ENCODE measurements around the gene ARHGAP22. TPM values are rescaled to one million over a fixed set of nuclear protein-coding genes. Genes with fewer than 3 reads are reported as not detected.

ARHGAP22 gene
- polyA plus RNA-seq, 4 donors = 0.97 to 1.9 (median 1.2) TPM

DNA sequence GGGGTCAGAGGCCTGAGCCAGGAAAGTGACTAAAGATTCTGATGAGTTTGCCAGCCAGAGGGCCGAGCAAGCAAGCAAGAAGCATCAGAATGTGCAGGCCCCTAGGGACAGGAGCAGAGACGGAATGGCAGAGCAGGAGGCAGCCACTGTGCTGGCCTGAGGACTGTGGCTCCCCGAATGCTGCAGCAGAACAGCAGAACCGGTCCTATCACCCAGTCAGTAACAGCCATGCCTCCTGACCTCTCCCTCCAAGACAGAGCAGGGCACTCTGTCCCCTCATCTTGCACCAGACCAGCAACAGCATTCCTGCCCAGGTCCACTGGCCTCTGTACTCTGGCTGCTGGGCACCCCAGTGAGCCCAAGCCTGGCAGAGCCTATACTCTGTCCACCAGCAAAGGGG is 85.9 kb downstream of the ARHGAP22 start:
- DNase-seq (ENCODE audit: low read depth in 4 of 4, low spot score in 3 of 4) = no peak

DNA sequence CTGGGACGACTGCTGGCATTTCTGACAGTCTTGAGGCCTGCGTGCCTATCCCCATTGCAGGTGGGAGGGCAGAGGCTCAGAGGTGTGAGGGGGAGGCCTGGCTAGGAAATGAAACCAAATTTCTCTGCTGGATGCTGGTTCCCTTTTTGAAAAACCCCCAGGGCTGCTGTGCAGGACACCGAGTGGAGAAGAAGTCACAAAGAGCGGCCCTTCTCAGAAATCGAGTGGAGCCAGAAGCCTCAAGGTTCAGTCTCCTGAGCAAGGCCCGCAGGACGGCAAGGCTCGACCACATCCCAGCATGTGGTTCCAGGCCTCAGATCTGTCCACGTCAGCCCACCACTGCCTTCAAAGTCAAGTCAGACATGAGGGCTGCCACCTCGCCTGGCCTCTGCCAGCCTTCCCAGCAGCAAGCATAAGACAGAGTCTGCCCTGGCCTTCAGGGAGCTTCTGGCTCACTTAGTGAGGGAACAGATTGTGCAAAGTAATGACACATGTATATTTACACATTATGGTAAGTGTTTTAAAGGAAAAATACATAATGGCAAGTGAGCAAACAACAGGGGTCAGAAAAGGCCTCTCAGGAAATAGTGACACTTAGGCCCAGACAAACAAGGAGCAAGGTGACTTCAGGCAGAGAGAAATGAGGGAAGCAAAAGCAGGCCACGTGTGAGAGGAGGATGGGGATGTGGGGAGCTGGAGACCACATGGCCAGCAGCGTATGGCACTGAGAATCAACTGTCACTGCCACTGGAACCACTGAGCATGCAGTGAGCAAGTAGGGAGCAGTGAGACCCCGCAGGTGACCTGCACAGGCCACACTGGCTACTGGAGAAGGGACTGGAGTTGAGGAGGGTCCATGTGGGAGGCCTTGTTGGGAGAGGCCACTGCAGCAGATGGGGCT is 86.7 kb downstream of the ARHGAP22 start:
- no peak for DNase-seq (ENCODE audit: low read depth in 4 of 4, low spot score in 3 of 4)

DNA sequence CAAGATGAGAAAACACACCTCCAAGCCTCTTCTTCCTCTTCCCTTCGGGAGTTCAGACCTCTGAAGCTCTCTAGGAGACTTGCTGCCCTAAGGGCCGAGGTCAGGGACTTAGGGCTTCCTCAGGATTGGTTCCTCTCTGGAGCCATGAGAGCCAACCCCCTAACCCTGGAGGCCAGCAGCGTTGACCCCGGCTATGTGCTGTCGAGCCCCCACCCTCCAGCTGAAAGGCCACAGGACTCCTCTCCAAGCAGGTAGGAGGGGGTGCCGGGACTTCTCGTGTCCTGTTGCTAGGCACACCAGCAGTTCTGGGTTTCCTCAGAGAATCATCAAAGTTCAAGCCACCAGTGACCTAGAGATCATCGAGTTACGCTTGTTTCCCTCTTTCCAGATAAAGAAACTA is 87.4 kb downstream of the ARHGAP22 start:
- no peak for DNase-seq (ENCODE audit: low read depth in 4 of 4, low spot score in 3 of 4)

DNA sequence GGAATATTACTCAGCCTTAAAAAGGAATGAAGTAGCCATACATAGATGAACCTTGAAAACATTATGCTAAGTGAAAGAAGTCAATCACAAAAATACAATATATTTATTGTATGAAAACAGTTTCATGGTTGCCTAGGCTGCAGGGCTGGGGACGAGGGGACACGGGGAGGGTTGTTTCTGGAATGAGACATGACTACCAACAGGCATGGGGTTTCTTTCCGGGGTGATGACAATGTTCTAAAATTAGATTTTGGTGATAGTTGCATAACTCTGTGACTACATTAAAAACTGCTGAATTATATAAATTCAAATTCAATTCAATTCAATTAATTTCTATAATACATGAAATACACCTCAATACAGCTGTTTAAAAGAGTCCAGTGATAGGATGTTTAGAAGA is 88.0 kb downstream of the ARHGAP22 start:
- no peak for DNase-seq (ENCODE audit: low read depth in 4 of 4, low spot score in 3 of 4)

DNA sequence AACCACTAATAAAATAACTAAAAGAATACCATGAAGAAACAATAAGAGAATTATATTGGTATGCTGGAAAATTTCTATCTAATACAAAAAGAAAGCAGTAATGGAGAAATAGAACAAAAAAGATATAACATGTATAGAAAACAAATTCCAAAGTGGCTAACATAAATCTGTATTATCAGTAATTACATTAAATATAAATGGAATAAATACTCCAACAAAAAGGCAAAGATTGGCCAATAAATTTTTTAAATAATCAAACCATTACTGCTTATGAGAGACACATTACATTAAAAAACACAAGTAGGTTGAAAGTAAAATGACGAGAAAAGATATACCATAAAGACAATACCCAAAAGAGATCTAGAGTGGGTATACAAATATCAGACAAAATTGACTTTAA is 90.0 kb downstream of the ARHGAP22 start:
- no peak for DNase-seq (ENCODE audit: low read depth in 4 of 4, low spot score in 3 of 4)

DNA sequence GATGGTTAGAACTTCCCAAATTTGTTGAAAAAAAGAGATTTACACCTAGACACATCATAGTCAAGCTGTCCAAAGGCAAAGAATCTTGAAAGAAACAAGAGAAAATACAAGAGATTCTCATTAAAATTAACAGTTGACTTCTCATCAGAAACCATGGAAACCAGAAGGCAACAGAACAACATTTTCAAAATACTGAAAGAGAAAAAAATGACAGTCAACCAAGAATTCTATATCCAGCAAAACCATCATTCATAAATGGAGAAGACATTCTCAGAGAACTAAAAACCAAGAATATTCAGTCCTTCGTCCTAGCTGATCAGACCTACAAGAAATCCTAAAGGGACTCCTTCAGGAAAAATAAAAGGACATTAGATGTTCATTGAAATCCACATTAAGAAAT is 90.6 kb downstream of the ARHGAP22 start:
- DNase-seq (ENCODE audit: low read depth in 4 of 4, low spot score in 3 of 4) = no peak

DNA sequence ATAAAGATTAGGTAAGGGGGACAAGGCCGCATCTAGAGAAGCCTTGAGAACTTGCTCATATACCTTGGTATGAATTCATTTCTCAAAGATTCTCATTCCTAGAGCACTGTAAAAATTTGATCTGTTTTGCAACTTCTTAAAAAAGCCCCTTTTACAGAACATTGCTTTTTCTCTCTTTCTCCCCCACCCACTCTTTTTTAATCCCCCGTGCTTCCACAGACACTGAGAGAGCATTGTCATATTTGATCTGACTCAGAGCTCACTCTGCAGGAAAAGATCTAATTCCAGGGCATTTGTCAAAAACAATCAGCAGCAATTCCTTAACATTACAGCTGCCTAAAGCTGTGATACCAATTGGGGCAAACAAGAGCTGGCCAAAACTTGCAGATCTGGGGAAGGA is 92.0 kb downstream of the ARHGAP22 start:
- DNase-seq (ENCODE audit: low read depth in 4 of 4, low spot score in 3 of 4) = no peak

DNA sequence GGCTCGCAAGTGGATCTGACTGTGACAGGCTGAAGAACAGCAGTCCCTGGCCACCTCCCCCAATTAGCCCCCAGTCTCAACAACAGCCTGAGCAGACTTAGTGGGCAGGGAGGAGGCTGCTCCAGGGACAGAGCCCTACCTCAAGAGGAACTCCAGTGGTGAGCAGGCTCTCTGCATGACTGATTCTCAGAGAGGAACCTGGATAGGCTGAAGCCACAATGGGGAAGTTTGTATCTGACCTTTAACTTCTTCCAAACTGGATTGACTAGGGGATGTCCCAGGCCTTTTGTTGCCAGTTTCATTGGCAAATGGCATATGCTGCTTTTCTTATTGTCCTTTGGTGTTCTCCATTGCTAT is 93.0 kb downstream of the ARHGAP22 start:
- DNase-seq (ENCODE audit: low read depth in 4 of 4, low spot score in 3 of 4) = no peak

DNA sequence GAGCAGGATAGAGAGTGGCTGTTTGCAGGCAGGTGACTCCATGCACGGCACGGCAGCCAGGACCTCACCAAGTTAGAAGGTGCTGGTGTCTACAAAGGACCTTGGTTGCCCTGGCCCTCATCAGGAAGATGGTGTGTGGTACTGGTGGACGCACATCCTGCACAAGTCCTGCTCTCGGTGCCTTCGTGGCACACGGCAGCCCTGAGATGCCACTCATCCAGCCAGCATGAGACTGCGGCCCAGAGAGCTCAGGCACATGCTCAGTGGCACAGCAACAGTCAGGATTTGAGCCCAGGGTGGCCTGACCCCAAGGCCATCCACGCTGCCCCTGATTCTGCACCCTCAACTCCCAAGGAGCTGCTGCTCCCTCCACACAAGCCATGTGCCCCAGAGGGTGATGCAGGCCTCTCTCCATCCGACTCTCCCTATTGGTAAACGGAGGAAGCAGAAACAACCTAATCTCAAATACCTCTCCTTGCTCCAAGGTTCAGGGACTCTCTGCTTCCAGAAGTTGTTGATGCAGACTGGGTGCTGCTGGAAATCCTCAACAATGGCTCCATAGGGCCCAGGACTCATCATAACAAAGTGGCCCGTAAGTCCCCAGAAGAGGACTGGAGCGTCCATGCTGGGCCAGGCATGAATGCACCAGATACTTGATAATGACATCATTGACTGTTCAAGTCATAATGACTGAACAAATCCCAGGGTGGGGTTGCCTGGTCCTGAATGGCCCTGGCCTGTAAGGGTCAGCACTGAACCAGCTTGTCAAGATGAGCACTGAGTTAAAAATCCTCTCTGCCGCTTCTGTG is 93.6 kb downstream of the ARHGAP22 start:
- DNase-seq (ENCODE audit: low read depth in 4 of 4, low spot score in 3 of 4) = no peak

DNA sequence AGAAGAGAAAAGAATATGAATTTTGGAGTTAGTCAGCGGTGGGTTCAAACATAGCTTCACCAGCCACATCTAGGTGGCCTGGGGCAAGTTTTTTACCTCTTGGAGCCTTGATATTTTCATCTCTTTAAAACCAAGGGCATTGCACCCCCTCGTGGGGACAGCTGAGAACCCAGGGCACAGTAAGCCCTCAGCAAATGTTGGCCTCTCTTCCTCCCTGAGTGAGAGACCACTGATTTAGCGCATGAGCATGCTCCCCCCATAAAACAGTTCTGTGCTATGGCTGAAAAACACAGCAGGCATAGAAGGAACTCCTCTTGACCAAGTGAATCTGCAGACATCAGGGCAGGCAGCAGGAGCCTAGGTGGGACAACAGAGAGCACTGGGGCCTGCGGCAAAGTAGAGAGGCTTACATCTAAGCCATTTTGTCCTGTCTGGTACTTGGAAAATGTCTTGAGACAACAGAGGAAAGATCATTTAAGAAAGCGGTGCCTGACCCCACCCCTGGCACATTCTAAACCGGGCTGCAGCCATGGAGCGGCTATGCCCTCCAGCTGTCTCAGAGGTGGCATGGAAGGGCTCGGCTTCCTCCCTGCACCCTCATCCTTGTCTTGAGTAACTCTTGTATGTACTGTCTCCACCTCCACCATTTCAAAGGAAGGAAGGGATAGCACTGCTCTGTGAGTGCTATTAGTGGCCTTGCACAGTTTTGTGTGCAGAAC is 94.7 kb downstream of the ARHGAP22 start:
- DNase-seq (ENCODE audit: low read depth in 4 of 4, low spot score in 3 of 4) = no peak

DNA sequence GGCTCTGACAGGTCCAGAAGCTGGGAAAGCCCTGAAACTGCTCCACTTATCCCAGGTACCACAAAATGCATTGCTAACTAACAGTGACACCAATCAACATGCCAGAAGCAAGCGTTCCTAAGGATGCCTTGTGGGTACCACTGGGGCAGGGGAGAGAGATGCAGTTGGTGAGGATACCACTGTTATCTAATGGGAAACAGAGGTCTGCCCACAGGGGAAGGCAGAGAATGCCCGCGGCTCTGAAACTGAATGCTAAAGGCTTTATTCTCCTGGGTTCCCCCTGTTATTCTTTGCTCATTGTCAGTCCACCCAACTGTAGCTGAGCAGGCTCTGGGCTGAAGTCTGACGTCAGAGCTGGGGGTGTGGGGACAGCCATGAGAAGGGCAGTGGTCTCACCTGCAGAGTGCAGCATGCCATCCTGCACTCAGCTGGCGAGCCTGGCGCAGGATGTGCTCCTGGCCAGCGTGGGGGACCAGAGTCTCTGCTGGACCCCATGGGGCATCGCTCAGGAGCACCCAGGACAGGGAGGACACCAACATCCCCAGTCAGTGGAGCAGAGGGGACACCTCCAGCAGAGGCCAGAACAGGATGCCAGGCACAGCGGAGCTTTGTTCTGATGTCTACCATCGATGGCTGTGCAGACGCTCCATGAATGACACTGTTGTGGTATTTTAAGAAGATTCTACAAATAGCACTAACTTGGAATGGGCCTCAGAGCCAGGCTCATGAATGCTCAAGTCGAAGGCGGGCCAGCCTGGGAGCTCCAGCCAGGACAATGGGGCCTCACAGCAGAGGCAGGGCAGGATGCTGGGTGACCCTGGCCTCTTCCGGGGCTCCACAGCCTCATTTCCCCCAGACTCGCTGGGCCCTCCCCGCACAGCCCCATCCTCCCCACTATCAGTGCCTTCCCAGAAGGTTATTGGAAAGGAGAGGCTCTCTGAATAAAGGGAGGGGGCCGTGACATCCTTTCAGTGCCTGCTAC is 95.8 kb downstream of the ARHGAP22 start:
- DNase-seq (ENCODE audit: low read depth in 4 of 4, low spot score in 3 of 4) = no peak

DNA sequence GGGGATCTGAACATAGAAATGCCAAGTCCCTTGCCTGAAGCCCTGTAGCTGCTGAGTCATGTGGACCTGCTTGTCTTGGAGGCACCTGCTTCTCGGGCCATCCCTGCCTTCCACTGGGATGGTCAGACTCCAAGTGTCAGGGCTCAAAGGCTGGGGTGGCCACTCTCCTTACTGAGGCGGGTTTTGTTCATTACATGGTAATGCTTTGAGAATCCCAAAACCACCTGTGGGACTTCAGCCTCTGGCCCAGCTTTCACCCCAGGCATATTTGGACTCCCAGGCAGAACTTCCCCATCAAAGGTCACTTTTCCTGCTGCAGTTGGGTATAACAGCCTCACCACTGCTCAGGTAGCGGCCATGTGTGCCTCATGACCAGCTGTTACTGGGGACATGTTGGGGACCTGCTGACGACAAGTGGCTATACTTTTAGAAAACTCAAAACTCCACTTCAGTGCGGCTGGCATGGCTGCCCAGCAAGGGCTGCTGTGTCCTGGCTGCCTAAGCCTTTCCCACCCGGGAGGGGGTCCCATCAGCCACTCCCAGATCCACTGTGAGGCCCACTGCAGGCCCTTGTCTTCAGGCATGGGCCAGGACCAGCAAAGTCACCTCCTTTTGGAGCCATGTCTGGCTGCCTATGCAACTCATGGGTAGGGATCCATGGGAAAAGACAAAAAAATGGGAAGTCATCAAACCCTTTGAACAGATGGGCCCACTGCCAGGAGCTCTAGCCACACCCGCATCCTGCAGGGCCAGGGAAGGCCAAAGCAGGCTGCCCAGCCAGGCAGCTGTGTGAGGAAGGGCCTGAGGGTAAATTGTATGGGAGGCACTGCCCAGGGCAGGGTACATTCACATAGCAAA is 96.7 kb downstream of the ARHGAP22 start:
- no peak for DNase-seq (ENCODE audit: low read depth in 4 of 4, low spot score in 3 of 4)

DNA sequence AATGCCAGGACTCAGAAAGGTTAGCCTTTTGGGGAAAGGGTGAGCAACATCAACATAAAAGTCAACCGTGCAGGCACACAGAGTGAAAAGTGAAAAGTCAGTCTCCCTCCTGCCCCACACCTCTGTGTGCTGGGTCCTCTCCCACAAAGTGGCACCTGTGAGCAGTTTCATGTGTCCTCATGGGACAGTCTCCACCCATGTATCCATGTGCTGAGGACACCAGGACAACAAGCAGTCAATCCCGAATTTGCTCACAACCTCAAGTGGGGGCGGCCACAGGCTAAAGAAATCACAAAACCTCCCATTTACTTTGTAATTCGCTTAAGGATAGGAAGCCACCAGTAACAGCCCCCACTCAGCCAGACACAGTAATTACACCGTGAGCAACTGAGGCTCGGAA is 97.4 kb downstream of the ARHGAP22 start:
- no peak for DNase-seq (ENCODE audit: low read depth in 4 of 4, low spot score in 3 of 4)

DNA sequence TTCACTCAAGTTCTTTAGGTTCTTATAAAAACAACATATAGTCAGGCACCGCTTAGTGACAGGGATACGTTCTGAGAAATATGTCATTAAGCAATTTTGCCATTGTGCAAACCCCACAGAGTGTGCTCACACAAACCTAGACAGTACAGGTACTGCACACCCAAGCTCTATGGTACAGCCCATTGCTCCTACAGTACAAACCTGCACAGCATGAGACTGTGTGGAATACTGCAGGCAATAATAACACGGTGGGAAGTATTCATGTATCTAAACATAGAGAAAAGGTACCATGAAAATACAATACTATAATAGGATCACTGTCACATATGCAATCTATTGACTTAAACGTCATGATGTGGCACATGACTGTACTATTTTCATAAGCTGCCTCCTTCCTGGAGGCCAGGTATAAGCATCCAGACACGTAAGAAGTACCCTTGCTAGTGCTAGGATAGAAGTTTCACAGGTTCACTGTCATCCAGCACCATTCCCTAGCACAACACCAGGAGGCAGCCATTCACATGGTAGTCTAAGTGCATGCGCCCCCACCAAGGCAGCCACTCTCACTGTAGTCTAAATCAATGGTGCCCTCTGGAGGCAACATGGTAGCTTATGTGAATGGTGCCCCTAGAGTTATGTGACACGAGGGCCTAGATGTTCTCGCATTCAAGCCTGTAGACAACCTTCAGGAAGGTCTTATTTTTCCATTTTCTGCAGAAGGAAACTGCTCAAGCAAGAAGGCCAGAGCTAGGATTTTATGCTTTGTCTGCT is 98.5 kb downstream of the ARHGAP22 start:
- DNase-seq (ENCODE audit: low read depth in 4 of 4, low spot score in 3 of 4) = no peak

DNA sequence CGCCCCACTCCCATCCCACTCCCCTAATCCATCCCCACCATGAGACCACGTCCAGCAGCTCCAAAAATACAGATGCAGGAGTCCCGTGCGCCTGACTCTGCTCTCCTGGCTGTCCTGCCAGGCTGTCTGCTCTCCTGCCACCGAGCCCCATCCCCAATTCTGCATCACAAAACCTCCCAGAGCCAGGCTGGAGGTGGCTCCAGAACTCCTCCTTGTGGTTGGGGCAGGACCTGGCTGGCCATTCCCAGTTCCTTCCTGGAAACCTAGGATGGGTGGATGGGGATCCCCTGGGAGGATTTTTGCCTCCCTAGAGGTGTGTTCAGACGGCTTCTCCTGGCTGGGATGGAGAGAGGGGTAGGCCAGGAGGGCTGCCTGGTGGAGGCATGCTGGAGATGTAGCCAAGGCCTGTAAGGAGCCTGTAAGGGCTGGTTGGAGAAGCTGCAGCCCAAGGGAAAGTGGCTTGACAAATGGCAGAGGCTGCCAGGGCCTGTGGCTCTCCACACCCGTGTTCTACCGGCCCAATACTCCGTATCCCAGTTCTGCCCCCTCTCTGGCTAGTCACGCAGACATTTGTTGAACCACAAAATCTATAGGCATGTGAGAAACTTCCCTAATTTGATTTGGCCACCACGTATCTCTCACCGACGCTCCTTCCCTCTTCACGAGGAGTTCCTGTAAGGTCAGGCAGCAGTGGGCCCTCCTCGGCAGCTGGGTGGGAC is 99.3 kb downstream of the ARHGAP22 start:
- DNase-seq (ENCODE audit: low read depth in 4 of 4, low spot score in 3 of 4) = no peak

DNA sequence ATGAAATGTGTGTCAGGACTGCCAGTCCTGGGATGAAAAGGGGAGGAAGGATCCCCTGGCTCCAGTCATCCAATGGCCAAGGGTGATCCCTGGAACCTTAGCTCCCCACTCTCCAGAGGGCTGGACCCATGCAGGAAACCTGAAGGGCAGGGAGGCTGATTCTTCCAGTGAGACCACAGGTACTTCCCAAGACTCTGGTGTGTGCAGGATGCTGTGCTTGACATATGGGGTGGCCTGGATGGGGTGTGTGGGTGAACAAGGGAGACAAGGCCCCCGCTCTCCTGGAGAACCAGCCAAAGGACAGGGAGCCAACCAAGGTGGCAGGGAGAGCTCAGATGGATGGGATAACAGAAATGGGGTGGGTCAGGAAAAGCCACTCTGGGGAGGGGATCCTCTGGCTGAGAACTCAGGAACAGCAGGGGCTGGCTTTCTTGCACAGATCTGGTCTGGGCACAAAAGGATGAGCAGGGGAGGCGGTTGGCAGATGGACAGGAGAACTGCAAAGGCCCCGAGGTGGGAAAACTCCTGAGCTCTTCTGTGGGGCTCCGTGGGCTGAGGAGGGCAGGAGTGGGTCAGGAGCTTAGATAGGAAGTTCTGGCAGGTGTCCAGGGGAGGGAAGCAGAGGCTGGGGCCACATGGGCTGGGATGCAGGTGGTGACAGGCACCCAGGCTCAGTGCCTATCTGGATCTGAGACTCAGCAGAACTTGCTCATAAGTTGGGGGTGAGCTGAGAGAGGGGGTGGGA is 100.6 kb downstream of the ARHGAP22 start:
- DNase-seq (ENCODE audit: low read depth in 4 of 4, low spot score in 3 of 4) = no peak

DNA sequence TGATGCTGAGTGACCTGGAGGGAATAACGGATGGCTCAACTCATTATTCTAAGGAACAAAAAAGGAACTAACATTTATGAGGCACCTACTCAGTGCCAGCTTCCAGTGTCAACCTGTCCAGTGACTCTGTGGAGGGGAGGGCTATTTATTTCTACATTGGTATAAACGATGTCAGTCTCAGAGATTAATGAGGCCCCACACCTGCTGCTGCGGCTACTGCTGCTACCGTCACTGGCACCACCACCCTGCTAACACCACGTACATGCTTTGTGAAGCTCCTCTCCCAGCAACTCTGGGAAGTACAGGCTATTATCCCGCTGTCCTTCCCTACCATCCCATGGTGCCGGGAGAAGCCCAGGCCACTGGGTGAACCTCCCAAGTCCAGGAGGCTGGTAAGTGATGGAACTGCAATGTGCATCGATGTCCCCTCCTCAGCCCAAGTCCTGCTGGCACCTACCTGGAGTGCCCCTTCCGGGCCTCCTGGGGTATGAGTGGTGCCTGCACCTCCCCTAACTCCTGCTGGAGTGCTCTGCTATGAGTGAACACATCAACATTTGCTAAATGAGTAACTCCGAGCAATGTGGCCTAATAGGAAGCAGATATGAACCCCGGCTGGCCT is 101.5 kb downstream of the ARHGAP22 start:
- DNase-seq (ENCODE audit: low read depth in 4 of 4, low spot score in 3 of 4) = no peak
